Sigmoid colon (tissue), 7 donors: ENCODE measurements around the gene PRKAG2. TPM values are rescaled to one million over a fixed set of nuclear protein-coding genes. Genes with fewer than 3 reads are reported as not detected.

Experiments
- DNase-seq: peaks from one replicate; pipeline ENCODE4 v3.0.0-alpha.2; 2019
- H3K27ac ChIP-seq, 4 donors: fragments of 200-600 bp; sonication (generic); one replicate each; pipeline ENCODE4 v1.5.1; 2016 to 2019; ENCODE audit warnings: mild to moderate bottlenecking in 1 of 4
- H3K27me3 ChIP-seq, 3 donors: fragments of 200-600 bp; sonication (generic); one replicate each; pipeline ENCODE4 v1.5.1; 2019; ENCODE audit warnings: mild to moderate bottlenecking in 1 of 3
- H3K36me3 ChIP-seq, 4 donors: fragments of 200-600 bp; sonication (generic); one replicate each; pipeline ENCODE4 v1.5.1; 2016 to 2019
- H3K4me1 ChIP-seq, 4 donors: fragments of 200-600 bp; sonication (generic); one replicate each; pipeline ENCODE4 v1.5.1; 2017 to 2019
- H3K4me3 ChIP-seq, 4 donors: fragments of 200-600 bp; sonication (generic); one replicate each; pipeline ENCODE4 v1.5.1; 2017 to 2019; ENCODE audit warnings: mild to moderate bottlenecking in 2 of 4, moderate library complexity in 1 of 4
- H3K9me3 ChIP-seq, 4 donors: fragments of 200-600 bp in 3 of 4; sonication (generic) in 3 of 4; one replicate each; pipeline versions ENCODE4 v1.5.1 to v1.6.1; 2013 to 2019
- EP300 ChIP-seq, 4 donors: sonication (generic); formaldehyde crosslinking; IDR thresholded peaks; one replicate each; pipeline ENCODE4 v1.6.1; 2017; ENCODE audit warnings: antibody characterized with exemption in 4 of 4
- POLR2A ChIP-seq, 2 donors: fragments of 450-650 bp; IDR thresholded peaks; one replicate each; pipeline ENCODE4 v1.6.1; 2016; ENCODE audit warnings: antibody characterized with exemption in 2 of 2, mild to moderate bottlenecking in 2 of 2, moderate library complexity in 2 of 2
- POLR2AphosphoS5 ChIP-seq, 4 donors: sonication (generic); formaldehyde crosslinking; IDR thresholded peaks; one replicate each; pipeline ENCODE4 v1.6.1; 2017; ENCODE audit warnings: antibody characterized with exemption in 4 of 4
- WGBS, 2 donors: extraction: QIAGEN DNeasy Blood & Tissue Kit; methylation state at CpG; one replicate each; pipeline ENCODE4 v1.1.7; 2013; 5-methylcytosine and 5-hydroxymethylcytosine counted together
- intact Hi-C: fragments of 100-400 bp; cut with DNase I; formaldehyde crosslinking; loops from one replicate; pipeline ENCODE4 v1.15.1; 2023
- polyA plus RNA-seq, 3 donors: library from polyadenylated mRNA; stranded (reverse); fragments of 200-250 nt; gene quantifications; one replicate each; pipeline ENCODE4 v1.2.3, GENCODE V29; 2013
- total RNA-seq, 4 donors: library from RNA; depleted of rRNA; stranded (reverse); fragments of >200 nt; gene quantifications; one replicate each; pipeline ENCODE4 v1.1.0, GENCODE V29; 2016
- TF ChIP-seq, protein P1 (sequence below), 4 experiments: fragments of 450-650 bp in 3 of 4; fragments of 200-600 bp in 1 of 4; IDR thresholded peaks; one replicate each; pipeline ENCODE4 v1.5.1; 2016 to 2019; ENCODE audit warnings: antibody characterized with exemption in 4 of 4, mild to moderate bottlenecking in 3 of 4, moderate library complexity in 2 of 4
- donor health status: healthy with polysubstance abuse.
- donor health status: Bipolar disorder and iron deficiency.
- donor health status: healthy.

The PRKAG2 gene
- total and polyA plus RNA-seq, 7 donors, result 19.2 to 51.2 (median 37.1) TPM

DNA sequence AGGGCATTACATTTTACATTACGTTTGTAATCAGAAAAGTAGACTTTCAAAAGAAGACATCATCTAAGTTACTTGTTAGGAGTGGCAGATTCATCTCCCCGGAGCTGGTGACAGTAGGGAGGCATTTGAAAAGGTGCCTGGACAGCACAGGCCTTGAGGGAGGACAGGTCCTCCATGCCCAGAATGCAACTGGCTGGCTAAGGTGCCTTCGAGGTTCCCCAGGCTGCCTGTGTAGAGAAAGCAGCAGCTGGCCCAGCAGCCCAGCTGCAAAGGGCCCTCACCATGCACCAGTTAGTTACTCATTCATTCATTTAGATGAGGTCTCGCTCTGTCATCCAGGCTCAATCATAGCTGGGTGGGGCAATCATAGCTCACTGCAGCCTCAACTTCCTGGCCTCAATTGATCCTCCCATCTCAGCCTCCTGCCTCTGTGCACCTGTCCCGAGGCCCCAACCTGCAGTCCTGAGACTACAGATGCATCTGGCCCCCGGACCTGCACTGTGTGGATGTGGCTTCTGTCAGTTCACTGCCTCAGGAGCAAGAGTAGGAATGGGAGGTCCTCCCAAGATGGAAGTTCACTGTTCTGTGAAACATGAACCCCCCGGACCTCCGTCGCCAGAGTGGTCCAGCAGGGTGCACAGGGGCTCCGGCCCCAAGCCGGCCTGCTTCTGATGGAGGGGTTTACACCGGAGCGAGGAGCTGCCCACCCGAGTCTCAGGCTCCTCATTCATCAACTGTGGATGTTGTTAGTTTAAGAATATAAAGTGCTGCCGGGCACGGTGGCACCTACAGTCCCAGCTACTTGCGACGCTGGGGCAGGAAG, 36.6 kb downstream of the PRKAG2 start:
- no peaks in the 10 kb centered on the region for H3K36me3 ChIP-seq
- DNase-seq, result no peak
- intact Hi-C loops, result no loop called here
- no peaks in the 10 kb centered on the region for H3K4me1 ChIP-seq
- H3K27ac ChIP-seq, result no peak overlapping the region
- no peaks in the 10 kb centered on the region for H3K9me3 ChIP-seq
- H3K4me3 ChIP-seq, result no peak overlapping the region
- H3K27me3 ChIP-seq, result no peaks in the 10 kb centered on the region
- TF ChIP-seq POLR2AphosphoS5 (IDR thresholded peaks at IDR 0.05), result no peak
- TF ChIP-seq POLR2A (IDR thresholded peaks at IDR 0.05), result no peak
- TF ChIP-seq, protein P1, sequence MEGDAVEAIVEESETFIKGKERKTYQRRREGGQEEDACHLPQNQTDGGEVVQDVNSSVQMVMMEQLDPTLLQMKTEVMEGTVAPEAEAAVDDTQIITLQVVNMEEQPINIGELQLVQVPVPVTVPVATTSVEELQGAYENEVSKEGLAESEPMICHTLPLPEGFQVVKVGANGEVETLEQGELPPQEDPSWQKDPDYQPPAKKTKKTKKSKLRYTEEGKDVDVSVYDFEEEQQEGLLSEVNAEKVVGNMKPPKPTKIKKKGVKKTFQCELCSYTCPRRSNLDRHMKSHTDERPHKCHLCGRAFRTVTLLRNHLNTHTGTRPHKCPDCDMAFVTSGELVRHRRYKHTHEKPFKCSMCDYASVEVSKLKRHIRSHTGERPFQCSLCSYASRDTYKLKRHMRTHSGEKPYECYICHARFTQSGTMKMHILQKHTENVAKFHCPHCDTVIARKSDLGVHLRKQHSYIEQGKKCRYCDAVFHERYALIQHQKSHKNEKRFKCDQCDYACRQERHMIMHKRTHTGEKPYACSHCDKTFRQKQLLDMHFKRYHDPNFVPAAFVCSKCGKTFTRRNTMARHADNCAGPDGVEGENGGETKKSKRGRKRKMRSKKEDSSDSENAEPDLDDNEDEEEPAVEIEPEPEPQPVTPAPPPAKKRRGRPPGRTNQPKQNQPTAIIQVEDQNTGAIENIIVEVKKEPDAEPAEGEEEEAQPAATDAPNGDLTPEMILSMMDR (IDR thresholded peaks at IDR 0.05), result no peak
- TF ChIP-seq EP300 (IDR thresholded peaks at IDR 0.05), result no peak
- 90 to 91% methylated on average over 18 of the region's 18 CpGs for WGBS, 2 donors

DNA sequence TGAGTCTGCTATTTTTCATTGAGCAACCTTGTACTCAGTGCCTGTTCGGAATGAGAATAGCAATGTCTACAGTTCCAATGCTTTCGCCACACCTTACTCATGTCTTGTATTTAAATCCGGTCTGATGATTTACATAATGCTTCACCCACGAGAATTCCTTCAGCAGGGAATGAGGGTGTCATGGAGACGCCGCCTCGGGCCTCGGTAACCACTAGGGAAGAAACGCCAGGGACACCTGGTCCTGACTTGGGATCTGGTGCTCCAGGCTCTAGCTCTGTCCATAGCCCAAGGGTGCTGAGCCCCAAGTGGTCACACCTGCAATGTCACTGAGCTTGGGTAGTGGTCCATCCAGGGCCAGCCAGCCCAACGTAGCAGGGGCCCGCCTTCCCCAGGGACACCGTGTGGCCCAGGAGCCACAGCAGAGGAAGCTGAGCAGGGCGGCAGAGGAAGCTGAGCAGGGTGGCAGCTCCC, 37.4 kb downstream of the PRKAG2 start:
- WGBS, 2 donors, result 67 to 77% methylated on average over 13 of the region's 13 CpGs
- Histone ChIP-seq H3K4me3 (no peak overlapping the region), H3K9me3 (no peaks in the 10 kb centered on the region), H3K27me3 (no peaks in the 10 kb centered on the region), H3K27ac (no peak overlapping the region), H3K36me3 (no peaks in the 10 kb centered on the region), H3K4me1 (no peaks in the 10 kb centered on the region)
- no peak for DNase-seq
- intact Hi-C loops, result no loop called here
- TF ChIP-seq POLR2A (IDR thresholded peaks at IDR 0.05), result no peak
- no peak for TF ChIP-seq POLR2AphosphoS5 (IDR thresholded peaks at IDR 0.05)
- TF ChIP-seq, protein P1 (IDR thresholded peaks at IDR 0.05), result no peak
- TF ChIP-seq EP300 (IDR thresholded peaks at IDR 0.05), result no peak

DNA sequence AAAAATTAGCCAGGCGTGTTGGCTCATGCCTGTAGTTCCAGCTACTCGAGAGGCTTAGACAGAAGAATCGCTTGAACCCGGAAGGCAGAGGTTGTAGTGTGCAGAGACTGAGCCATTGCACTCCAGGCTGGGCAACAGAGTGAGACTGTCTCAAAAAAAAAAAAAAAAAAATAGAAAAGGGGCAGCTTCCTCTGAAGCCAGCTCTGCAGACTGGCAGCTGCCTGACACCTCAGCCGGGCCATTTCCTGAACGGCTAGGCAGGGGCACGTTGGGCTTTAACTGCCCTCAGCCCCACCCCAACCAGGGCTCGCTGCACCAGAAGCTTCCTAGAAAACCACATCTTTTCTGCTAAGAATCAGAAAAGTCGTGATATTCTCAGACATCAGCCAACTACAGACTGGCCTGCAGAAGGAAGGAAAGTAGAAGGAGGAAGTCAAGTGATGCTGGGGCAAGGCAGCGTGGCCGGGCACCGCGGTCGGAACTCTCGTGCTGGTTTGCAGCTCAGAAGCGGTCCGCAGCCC, 38.0 kb downstream of the PRKAG2 start:
- Histone ChIP-seq H3K4me1 (no peaks in the 10 kb centered on the region), H3K9me3 (no peaks in the 10 kb centered on the region), H3K27me3 (no peaks in the 10 kb centered on the region), H3K27ac (no peak overlapping the region), H3K36me3 (no peaks in the 10 kb centered on the region), H3K4me3 (no peak overlapping the region)
- intact Hi-C loops, result no loop called here
- no peak for DNase-seq
- 35 to 52% methylated on average over 17 of the region's 17 CpGs for WGBS, 2 donors
- TF ChIP-seq EP300 (IDR thresholded peaks at IDR 0.05) (no peak), POLR2AphosphoS5 (IDR thresholded peaks at IDR 0.05) (no peak)
- TF ChIP-seq, protein P1 (IDR thresholded peaks at IDR 0.05), result no peak

DNA sequence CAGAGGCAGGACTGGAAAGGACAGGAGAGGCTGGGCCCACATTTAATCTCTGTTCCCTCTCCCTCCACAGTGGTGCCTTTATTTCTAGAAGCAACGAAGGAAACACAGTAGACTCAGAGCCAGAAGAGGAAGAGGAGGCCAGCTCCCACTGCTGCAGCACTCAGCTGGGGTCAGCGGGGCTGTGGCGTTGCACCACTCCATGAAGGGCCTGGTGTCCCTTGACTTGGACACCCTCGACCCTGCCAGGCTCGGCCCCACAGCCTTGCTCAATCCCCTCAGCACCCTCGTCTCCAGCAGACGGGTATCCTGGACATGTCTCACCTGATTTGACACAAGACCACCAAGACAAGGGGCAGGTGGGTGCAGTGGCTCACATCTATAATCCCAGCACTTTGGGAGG, 38.8 kb downstream of the PRKAG2 start:
- H3K4me1 ChIP-seq, result no peaks in the 10 kb centered on the region
- no peaks in the 10 kb centered on the region for H3K36me3 ChIP-seq
- H3K27ac ChIP-seq, result no peak overlapping the region
- no peak overlapping the region for H3K4me3 ChIP-seq
- intact Hi-C loops, result no loop called here
- DNase-seq, result no peak
- TF ChIP-seq, protein P1 (IDR thresholded peaks at IDR 0.05), result no peak
- TF ChIP-seq POLR2AphosphoS5 (IDR thresholded peaks at IDR 0.05) (no peak), EP300 (IDR thresholded peaks at IDR 0.05) (no peak), POLR2A (IDR thresholded peaks at IDR 0.05) (no peak)
- no peaks in the 10 kb centered on the region for H3K9me3 ChIP-seq
- 80 to 88% methylated on average over 7 of the region's 7 CpGs for WGBS, 2 donors
- H3K27me3 ChIP-seq, result no peaks in the 10 kb centered on the region
